ENCODE measurements around the gene C13orf46.
"Not testable (repeated sequence)": the region's sequence is repeated elsewhere in the genome, so short reads cannot be mapped to it uniquely, and the experiment has no call there.

The C13orf46 gene

GRCh38 chr13:113991676-113992179 lies 17.9 kb upstream of the C13orf46 start:
- no peak for DNase-seq (ENCODE audit: low spot score)

- no peak for DNase-seq (ENCODE audit: low spot score)
Observed at GRCh38 chr13:113991191-113991669, 17.4 kb upstream of the C13orf46 start.

GRCh38 chr13:113990321-113990837 lies 16.5 kb upstream of the C13orf46 start:
- no peak for DNase-seq (ENCODE audit: low spot score)

- DNase-seq (ENCODE audit: low spot score), result no peak
Observed at GRCh38 chr13:113989585-113990300, 15.9 kb upstream of the C13orf46 start.

GRCh38 chr13:113988859-113989258 lies 15.0 kb upstream of the C13orf46 start:
- DNase-seq (ENCODE audit: low spot score), result not testable (repeated sequence)

GRCh38 chr13:113982296-113982661 lies 8.4 kb upstream of the C13orf46 start:
- no peak for DNase-seq (ENCODE audit: low spot score)

- DNase-seq (ENCODE audit: low spot score), result no peak
Observed at GRCh38 chr13:113981611-113982295, 7.9 kb upstream of the C13orf46 start.

- no peak for DNase-seq (ENCODE audit: low spot score)
Observed at GRCh38 chr13:113981194-113981605, 7.3 kb upstream of the C13orf46 start.

GRCh38 chr13:113980489-113981064 lies 6.7 kb upstream of the C13orf46 start:
- DNase-seq (ENCODE audit: low spot score), result no peak

- DNase-seq (ENCODE audit: low spot score), result no peak
Observed at GRCh38 chr13:113979791-113980471, 6.1 kb upstream of the C13orf46 start.

- DNase-seq (ENCODE audit: low spot score), result no peak
Observed at GRCh38 chr13:113978741-113979481, 5.0 kb upstream of the C13orf46 start.

GRCh38 chr13:113977976-113978375 lies 4.1 kb upstream of the C13orf46 start:
- DNase-seq (ENCODE audit: low spot score), result no peak

- DNase-seq (ENCODE audit: low spot score), result peak; percentile 93
Observed at GRCh38 chr13:113976711-113977684, 3.1 kb upstream of the C13orf46 start.

GRCh38 chr13:113975416-113975815 lies 1.5 kb upstream of the C13orf46 start:
- no peak for DNase-seq (ENCODE audit: low spot score)

- no peak for DNase-seq (ENCODE audit: low spot score)
Observed at GRCh38 chr13:113974304-113975281, 717 bp upstream of the C13orf46 start.

- no peak for DNase-seq (ENCODE audit: low spot score)
Observed at GRCh38 chr13:113972451-113973217, 1.2 kb downstream of the C13orf46 start.

- no peak for DNase-seq (ENCODE audit: low spot score)
Observed at GRCh38 chr13:113971471-113972231, 2.2 kb downstream of the C13orf46 start.
